Heart left ventricle (tissue), 16 donors: Measurements from ENCODE around the gene LENG9. TPM values are rescaled to one million over a fixed set of nuclear protein-coding genes. Genes with fewer than 3 reads are reported as not detected.

Experiments used
- ATAC-seq, 4 donors: fragments of 200-7000 bp; cut with Tn5 transposase; one replicate each; pipeline ENCODE4 v1.9.1; 2020 to 2022; ENCODE audit warnings: moderate library complexity in 4 of 4, mild to moderate bottlenecking in 3 of 4, moderate number of reproducible peaks in 1 of 4
- DNase-seq, 5 donors: peaks; one replicate each; pipeline ENCODE4 v3.0.0-alpha.2; 2020
- H3K27ac ChIP-seq, 12 donors: fragments of 200-600 bp; sonication (generic) in 4 of 12; one replicate each; pipeline versions ENCODE4 v1.5.0 to v1.8.0; 2016 to 2022; ENCODE audit warnings: mild to moderate bottlenecking in 2 of 12
- H3K27me3 ChIP-seq, 9 donors: fragments of 200-600 bp; sonication (generic) in 2 of 9; one replicate each; pipeline versions ENCODE4 v1.5.1 to v1.8.0; 2016 to 2022; ENCODE audit warnings: mild to moderate bottlenecking in 3 of 9
- H3K36me3 ChIP-seq, 9 donors: fragments of 200-600 bp; sonication (generic) in 2 of 9; one replicate each; pipeline versions ENCODE4 v1.5.0 to v1.8.0; 2018 to 2022; ENCODE audit warnings: mild to moderate bottlenecking in 2 of 9
- H3K4me1 ChIP-seq, 12 donors: fragments of 200-600 bp; sonication (generic) in 4 of 12; one replicate each; pipeline versions ENCODE4 v1.5.0 to v1.8.0; 2016 to 2022; ENCODE audit warnings: mild to moderate bottlenecking in 3 of 12
- H3K4me3 ChIP-seq, 12 donors: fragments of 200-600 bp; sonication (generic) in 4 of 12; one replicate each; pipeline versions ENCODE4 v1.5.0 to v1.8.0; 2017 to 2022; ENCODE audit warnings: mild to moderate bottlenecking in 9 of 12, moderate library complexity in 4 of 12
- H3K9me3 ChIP-seq, 12 donors: fragments of 200-600 bp; sonication (generic) in 4 of 12; one replicate each; pipeline versions ENCODE4 v1.5.0 to v1.8.0; 2016 to 2022; ENCODE audit warnings: mild to moderate bottlenecking in 1 of 12
- POLR2A ChIP-seq, 2 donors: fragments of 450-650 bp; IDR thresholded peaks; one replicate each; pipeline ENCODE4 v1.6.1; 2017; ENCODE audit warnings: antibody characterized with exemption in 2 of 2, mild to moderate bottlenecking in 2 of 2, moderate library complexity in 2 of 2
- WGBS, 4 donors: extraction: QIAGEN DNeasy Blood & Tissue Kit in 2 of 4; methylation state at CpG; one replicate each; pipeline versions ENCODE4 v1.1.5 to v1.1.7; 2013 to 2018; 5-methylcytosine and 5-hydroxymethylcytosine counted together
- intact Hi-C, 10 donors: fragments of 100-400 bp; cut with DNase I; formaldehyde crosslinking; loops; one replicate each; pipeline versions ENCODE4 v1.11.1 to v1.14.2; 2022
- polyA plus RNA-seq, 2 donors: library from polyadenylated mRNA; stranded (reverse); fragments of 200-250 nt; gene quantifications; one replicate each; pipeline ENCODE4 v1.2.3, GENCODE V29; 2013
- total RNA-seq, 9 donors: library from RNA; depleted of rRNA in 2 of 9; stranded (reverse); fragments of >200 nt in 2 of 9; fragmentation: NEBNext Ultra II Directional in 3 of 9; extraction: Animal tissue kit (Norgen Biotek cat#: 25700) in 3 of 9; gene quantifications; one replicate each; pipeline versions ENCODE4 v1.1.0 to v1.2.4, GENCODE V29; 2016 to 2023
- TF ChIP-seq, protein P1 (sequence below), 12 donors: fragments of 200-600 bp; sonication (generic) in 4 of 12; IDR thresholded peaks; one replicate each; pipeline versions ENCODE4 v1.5.0 to v1.8.0; 2018 to 2022; ENCODE audit warnings: antibody characterized with exemption in 12 of 12, mild to moderate bottlenecking in 5 of 12
- donor health status: ischemic (EF 13 %, LVEDD 7.1; RV severe dilation, severe dysfunction).
- donor health status: healthy with polysubstance abuse.
- donor health status: DM: no; HTN: yes; CAD: no.
- donor health status: DM: no; HTN: no; CAD: no.
- donor health status: ischemic (EF 25% LVEDD 6.9; RV normal size, moderate dysfunction).
- donor health status: ischemic (EF 25% LVEDD 5.7; RV mildly dilated, moderate dysfunction).
- donor health status: healthy.
- donor health status: DM: yes; HTN: yes; CAD: no.
- donor health status: ischemic (EF 35%, LVEDD 5.7; RV mildly dilated, moderate dysfunction).
- donor health status: nonischemic (EF 11% LVEDD 7.7; RV severe dilation, severe dysfunction).
- donor health status: DM: yes; HTN: yes; CAD: no.
- donor health status: PGD.
- donor health status: ischemic (EF 29% LVEDD 5.4; RV normal size, mild dysfunction).
- donor health status: nonischemic (EF 23%, LVEDD 6.1; RV moderate dilation, normal function).

LENG9 gene
- total and polyA plus RNA-seq, 11 donors, result 1.4 to 4.1 (median 2.1) TPM

DNA sequence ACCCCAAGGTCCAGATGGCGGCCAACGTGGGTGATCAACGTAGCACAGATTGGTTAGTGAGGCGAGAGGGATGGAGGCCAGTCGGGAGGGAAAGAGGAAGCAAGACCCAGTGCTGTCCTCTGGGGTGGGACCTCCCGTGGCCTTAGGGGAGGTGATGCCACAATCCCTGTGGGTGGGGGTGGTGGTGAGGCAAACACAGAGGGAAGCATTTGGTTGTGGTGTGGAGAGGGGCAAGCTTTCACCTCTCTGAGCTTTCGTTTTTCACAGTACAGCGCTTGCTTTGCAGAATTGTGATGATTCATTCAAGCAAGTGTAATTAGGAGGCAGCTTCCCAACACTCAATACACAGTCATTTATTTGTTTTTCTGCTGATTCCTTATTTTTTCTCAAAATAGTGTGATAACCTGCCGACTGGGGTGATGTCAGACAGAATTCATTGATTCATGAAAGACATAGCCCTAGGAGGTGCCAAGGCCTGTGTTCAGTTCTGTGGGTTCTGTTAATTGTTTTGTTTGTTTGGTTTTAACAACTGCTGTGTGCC lies 12.2 kb downstream of the LENG9 start:
- Histone ChIP-seq H3K36me3 (peaks cover 4 to 59% (median 54%) of the 10 kb centered on the region in 9 donors), H3K4me1 (peaks cover 11 to 52% (median 35%) of the 10 kb centered on the region in 12 donors)
- intact Hi-C loops, result no loop called here

DNA sequence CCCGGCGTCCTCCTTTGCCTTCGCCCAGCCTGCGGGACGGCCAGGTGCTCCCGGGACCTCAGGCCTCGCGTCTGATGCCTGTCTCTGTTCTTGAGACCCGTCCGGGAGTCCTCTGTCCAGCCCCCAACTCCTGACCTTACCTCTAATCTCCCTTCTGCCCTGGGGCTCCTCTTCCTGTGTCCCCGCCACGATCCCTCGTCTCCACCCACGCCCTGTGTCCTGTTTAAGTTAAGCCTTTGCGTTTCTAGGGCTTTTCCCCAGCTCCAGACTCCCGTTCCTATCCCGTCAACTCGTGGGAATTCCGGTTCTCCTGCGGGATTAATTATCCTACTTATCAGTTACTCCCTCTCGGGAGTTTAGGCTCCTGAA lies 13.9 kb downstream of the LENG9 start:
- TF ChIP-seq, protein P1, sequence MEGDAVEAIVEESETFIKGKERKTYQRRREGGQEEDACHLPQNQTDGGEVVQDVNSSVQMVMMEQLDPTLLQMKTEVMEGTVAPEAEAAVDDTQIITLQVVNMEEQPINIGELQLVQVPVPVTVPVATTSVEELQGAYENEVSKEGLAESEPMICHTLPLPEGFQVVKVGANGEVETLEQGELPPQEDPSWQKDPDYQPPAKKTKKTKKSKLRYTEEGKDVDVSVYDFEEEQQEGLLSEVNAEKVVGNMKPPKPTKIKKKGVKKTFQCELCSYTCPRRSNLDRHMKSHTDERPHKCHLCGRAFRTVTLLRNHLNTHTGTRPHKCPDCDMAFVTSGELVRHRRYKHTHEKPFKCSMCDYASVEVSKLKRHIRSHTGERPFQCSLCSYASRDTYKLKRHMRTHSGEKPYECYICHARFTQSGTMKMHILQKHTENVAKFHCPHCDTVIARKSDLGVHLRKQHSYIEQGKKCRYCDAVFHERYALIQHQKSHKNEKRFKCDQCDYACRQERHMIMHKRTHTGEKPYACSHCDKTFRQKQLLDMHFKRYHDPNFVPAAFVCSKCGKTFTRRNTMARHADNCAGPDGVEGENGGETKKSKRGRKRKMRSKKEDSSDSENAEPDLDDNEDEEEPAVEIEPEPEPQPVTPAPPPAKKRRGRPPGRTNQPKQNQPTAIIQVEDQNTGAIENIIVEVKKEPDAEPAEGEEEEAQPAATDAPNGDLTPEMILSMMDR (IDR thresholded peaks at IDR 0.05), result no peak
- TF ChIP-seq POLR2A (IDR thresholded peaks at IDR 0.05), result no peak

More for the DNA sequence above, 12.2 kb downstream of the LENG9 start:
- WGBS, 4 donors, result 66 to 76% (median 73%) methylated on average over 9 of the region's 9 CpGs
- peak overlapping the region in 3 of 12 donors; percentile 80 to 99 (median 96) for H3K4me3 ChIP-seq
- no peaks in the 10 kb centered on the region for H3K9me3 ChIP-seq
- peak overlapping the region in 1 of 12 donors; percentile 58 for H3K27ac ChIP-seq
- no peak for TF ChIP-seq POLR2A (IDR thresholded peaks at IDR 0.05)
- TF ChIP-seq, protein P1 (IDR thresholded peaks at IDR 0.05), result no peak
- no peak for DNase-seq
- H3K27me3 ChIP-seq, result no peaks in the 10 kb centered on the region
- ATAC-seq, result no peak

DNA sequence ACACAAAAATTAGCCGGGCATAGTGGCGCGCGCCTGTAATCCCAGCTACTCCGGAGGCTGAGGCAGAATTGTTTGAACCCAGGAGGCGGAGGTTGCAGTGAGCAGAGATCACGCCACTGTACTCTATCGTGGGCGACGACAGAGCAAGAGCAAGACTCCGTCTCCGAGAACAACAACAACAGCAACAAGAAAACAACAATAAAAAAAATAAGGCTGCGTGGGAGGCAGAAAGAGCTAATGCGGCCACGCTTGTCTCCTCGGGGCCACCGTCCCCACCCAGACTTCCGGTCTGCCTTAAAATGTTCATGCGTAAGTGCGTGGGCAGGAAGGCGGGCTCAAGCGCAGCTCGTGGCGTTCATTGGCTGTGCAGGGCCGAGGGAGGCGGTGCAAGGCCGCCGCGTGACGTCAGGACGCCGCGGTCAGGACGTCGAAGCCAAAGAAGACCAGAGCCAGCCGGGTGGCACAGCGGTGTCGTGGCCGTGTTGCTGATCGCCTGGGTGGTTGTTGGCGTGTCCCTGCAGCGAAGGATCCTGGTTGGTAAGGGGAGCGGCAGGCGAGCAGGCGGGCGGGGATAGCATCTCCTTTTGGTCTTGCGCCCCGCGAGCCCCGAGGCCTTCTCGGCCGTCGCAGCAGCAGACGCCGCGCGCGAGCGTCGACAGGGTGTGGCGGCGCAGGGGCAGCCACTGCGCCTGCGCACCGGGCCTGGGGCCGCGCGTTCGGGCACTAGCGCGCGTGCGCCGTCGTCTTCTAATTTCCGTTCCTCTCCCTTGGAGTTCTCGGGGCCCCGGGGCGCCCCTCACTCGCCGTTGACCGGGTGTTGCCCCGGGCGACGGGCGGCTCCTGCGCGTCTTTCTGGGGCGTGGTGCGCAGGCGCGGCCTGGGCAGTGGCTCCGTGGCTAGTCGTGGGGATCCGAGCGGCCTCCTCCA lies 14.5 kb downstream of the LENG9 start, which contains the start of gene LENG8:
TSS of gene LENG8 (plus strand) at position 426 of the 927 bp plus-strand sequence. CDS start 2,146 bp downstream, outside the sequence.
- intact Hi-C loops, result loop anchor here in 4 of 10 donors (1.0 to 2.0 kb wide), 3 partner anchors 14 to 15 kb away; partner anchors contain the start of gene LENG9 (in 3 of the 4)
- H3K27me3 ChIP-seq, result no peaks in the 10 kb centered on the region
- 0 to 1% (median 1%) methylated on average over 69 to 96 of the region's 96 CpGs for WGBS, 4 donors
- H3K4me1 ChIP-seq, result peaks cover 11 to 52% (median 35%) of the 10 kb centered on the region in 12 donors
- peaks cover 4 to 55% (median 45%) of the 10 kb centered on the region in 9 donors for H3K36me3 ChIP-seq
- H3K9me3 ChIP-seq, result no peaks in the 10 kb centered on the region
- DNase-seq (peak; percentile 98 to 99 (median 98)), ATAC-seq (peak; percentile 97 to 98 (median 98))
- H3K4me3 ChIP-seq, result peak within 1 kb of the TSS; percentile 58 to 99 (median 92)
- peak within 1 kb of the TSS; percentile 87 to 98 (median 96) for H3K27ac ChIP-seq
- peak; percentile 71 to 94 for TF ChIP-seq POLR2A (IDR thresholded peaks at IDR 0.05)
- TF ChIP-seq, protein P1 (IDR thresholded peaks at IDR 0.05), result no peak

More for the DNA sequence above, 13.9 kb downstream of the LENG9 start:
- Histone ChIP-seq H3K4me1 (peaks cover 11 to 52% (median 35%) of the 10 kb centered on the region in 12 donors), H3K36me3 (peaks cover 4 to 56% (median 46%) of the 10 kb centered on the region in 9 donors), H3K4me3 (peak overlapping the region; percentile 58 to 99 (median 92)), H3K27ac (peak overlapping the region; percentile 87 to 98 (median 96)), H3K27me3 (no peaks in the 10 kb centered on the region), H3K9me3 (no peaks in the 10 kb centered on the region)
- ATAC-seq, result no peak
- intact Hi-C loops, result loop anchor here in 4 of 10 donors (1.0 to 2.0 kb wide), 3 partner anchors 13 to 15 kb away; partner anchors contain the start of gene LENG9 (in 3 of the 4)
- no peak for DNase-seq
- WGBS, 4 donors, result 0 to 1% (median 1%) methylated on average over 19 to 21 of the region's 21 CpGs
